K562 (cell line): ENCODE results near the gene CISD3. TPM values are rescaled to one million over a fixed set of nuclear protein-coding genes. Genes with fewer than 3 reads are reported as not detected.

Experiments used
- CUX1 ChIP-seq: fragments of 200-800 bp; sonication (Bioruptor generic); IDR thresholded peaks from 2 replicates; pipeline ENCODE4 v1.6.1; 2016; ENCODE audit warnings: missing genetic modification characterization, missing compliant biosample characterization
- FOXK2 ChIP-seq, 2 experiments: fragments of 450-650 bp; IDR thresholded peaks in 1 of 2; conservative IDR thresholded peaks in 1 of 2; 2 replicates each; pipeline ENCODE4 v1.6.1; 2016; ENCODE audit warnings: low read depth in 2 of 2, mild to moderate bottlenecking in 1 of 2
- POU5F1 ChIP-seq: fragments of 150-350 bp; IDR thresholded peaks from 2 replicates; pipeline ENCODE4 v1.6.1; 2014; ENCODE audit warnings: borderline replicate concordance, low read length, low read depth, mild to moderate bottlenecking; ENCODE audit not compliant: partially characterized antibody
- RAD51 ChIP-seq: fragments of 450-650 bp; IDR thresholded peaks from 2 replicates; pipeline ENCODE4 v1.7.1; 2016; ENCODE audit warnings: low read depth, mild to moderate bottlenecking, borderline replicate concordance
- SRSF3 ChIP-seq: fragments of 200-400 bp; formaldehyde crosslinking; IDR thresholded peaks from 2 replicates; pipeline ENCODE4 v1.6.1; 2016; ENCODE audit warnings: mild to moderate bottlenecking, low read length, moderate library complexity; ENCODE audit not compliant: insufficient read depth
- TRIM24 ChIP-seq, 2 experiments: fragments of 450-650 bp; IDR thresholded peaks; 2 replicates each; pipeline ENCODE4 v1.6.1; 2016
- ZBTB1 ChIP-seq: sonication (generic); formaldehyde crosslinking; IDR thresholded peaks from 2 replicates; pipeline ENCODE4 v1.8.1; 2023; ENCODE audit warnings: missing genetic modification reagents, low read depth, mild to moderate bottlenecking, borderline replicate concordance
- ZBTB34 ChIP-seq: fragments of 250-450 bp; sonication (Bioruptor Pico); IDR thresholded peaks from 2 replicates; pipeline ENCODE4 v1.8.0; 2021; ENCODE audit warnings: mild to moderate bottlenecking, moderate library complexity
- ZBTB43 ChIP-seq: sonication (generic); formaldehyde crosslinking; IDR thresholded peaks from 2 replicates; pipeline ENCODE4 v1.8.0; 2023; ENCODE audit warnings: mild to moderate bottlenecking, missing genetic modification reagents
- ZNF175 ChIP-seq: fragments of 200-800 bp; sonication (Bioruptor generic); IDR thresholded peaks from 2 replicates; pipeline ENCODE4 v1.6.1; 2016; ENCODE audit warnings: low read depth, mild to moderate bottlenecking, missing genetic modification characterization, missing compliant biosample characterization
- polyA plus RNA-seq, 8 experiments: library from polyadenylated mRNA; depleted of rRNA in 4 of 8; stranded (reverse) in 5 of 8; unstranded in 3 of 8; fragments of >200 nt; fragmentation: Nextera tagmentation in 2 of 8; fragmentation: Illumina TruSeq in 1 of 8; extraction: Ambion mirVana in 2 of 8; extraction: Trizol in 1 of 8; gene quantifications; 2 replicates each; pipeline versions ENCODE4 v1.2.1 to v1.2.3, GENCODE V29; 2011 to 2014; ENCODE audit warnings: inconsistent platforms in 1 of 8, missing spikeins in 1 of 8
- total RNA-seq, 7 experiments: library from RNA; depleted of rRNA in 6 of 7; stranded (reverse); fragments of >200 nt in 6 of 7; fragmentation: Illumina TruSeq in 2 of 7; extraction: Trizol in 2 of 7; gene quantifications; 2 replicates each; pipeline versions ENCODE4 v1.2.1 to v1.2.3, GENCODE V29; 2011 to 2021; ENCODE audit warnings: low replicate concordance in 1 of 7

The CISD3 gene
- total and polyA plus RNA-seq, 9 of the 15 experiments (the other 6 are each of a cell fraction or from before 2014, with no cell fraction given), result 5.0 to 60.7 (median 15.7) TPM

- no peak for TF ChIP-seq RAD51
- TF ChIP-seq TRIM24 (IDR thresholded peaks at IDR 0.05), result no peak
- no peak for TF ChIP-seq POU5F1
- TF ChIP-seq SRSF3, result no peak
- TF ChIP-seq CUX1, result no peak
- no peak for TF ChIP-seq ZBTB34 (CRISPR knock-in tag)
- no peak for TF ChIP-seq ZNF175
- TF ChIP-seq ZBTB1 (CRISPR knock-in tag), result no peak
- TF ChIP-seq FOXK2 (conservative IDR thresholded peaks at IDR 0.05 in 1 of 2, IDR thresholded peaks at IDR 0.05 in 1 of 2; ENCODE audit: low read depth in 2 of 2), result no peak
- TF ChIP-seq ZBTB43 (CRISPR knock-in tag), result no peak
Observed at GRCh38 chr17:38747463-38748148, 17.5 kb downstream of the CISD3 start (continued).
